Medulla oblongata (tissue), 1 donor: ENCODE results near the gene TMEM225.
"Not testable (repeated sequence)": the region's sequence is repeated elsewhere in the genome, so short reads cannot be mapped to it uniquely, and the experiment has no call there.

ENCODE experiments used
- DNase-seq: peaks from one replicate; pipeline ENCODE4 v3.0.0-alpha.2; 2015; ENCODE audit errors: extremely low spot score

Gene TMEM225, protein sequence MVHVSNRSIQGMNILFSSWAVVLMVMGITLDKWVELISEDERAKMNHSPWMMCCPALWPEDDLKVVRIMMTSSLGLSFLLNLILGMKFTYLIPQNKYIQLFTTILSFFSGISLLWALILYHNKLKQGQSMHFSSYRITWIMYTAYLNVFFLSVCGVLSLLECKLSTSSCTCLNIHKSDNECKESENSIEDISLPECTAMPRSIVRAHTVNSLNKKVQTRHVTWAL

DNA sequence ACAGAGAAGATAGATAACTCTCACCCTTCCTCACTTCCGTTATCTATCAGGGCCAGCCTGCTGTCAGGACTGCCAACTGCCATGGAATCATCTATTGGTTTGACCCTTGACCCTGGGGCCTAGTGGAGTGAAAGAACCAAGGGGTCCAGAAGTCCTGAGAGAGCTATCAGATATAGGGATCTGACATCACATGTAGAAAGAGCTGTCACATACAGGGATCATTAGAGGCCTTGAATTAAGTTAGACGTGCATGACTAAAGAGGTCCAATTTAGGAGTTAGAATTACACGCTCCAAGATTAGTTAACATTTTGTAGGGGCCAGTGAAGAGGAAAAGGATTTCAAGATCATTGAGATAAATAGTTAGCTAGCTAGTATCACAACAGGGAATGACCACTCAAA lies at the start of gene TMEM225:
TMEM225 (minus strand) TSS at position 101 of the 400 bp plus-strand sequence. CDS start 245 bp downstream, outside the sequence.
- DNase-seq = no peak

- no peak for DNase-seq
Observed at GRCh38 chr11:123924027-123924426, 38.6 kb upstream of the TMEM225 start.

- no peak for DNase-seq
Observed at GRCh38 chr11:123920943-123921342, 35.5 kb upstream of the TMEM225 start.

- no peak for DNase-seq
Observed at GRCh38 chr11:123905826-123906225, 20.4 kb upstream of the TMEM225 start.

DNA sequence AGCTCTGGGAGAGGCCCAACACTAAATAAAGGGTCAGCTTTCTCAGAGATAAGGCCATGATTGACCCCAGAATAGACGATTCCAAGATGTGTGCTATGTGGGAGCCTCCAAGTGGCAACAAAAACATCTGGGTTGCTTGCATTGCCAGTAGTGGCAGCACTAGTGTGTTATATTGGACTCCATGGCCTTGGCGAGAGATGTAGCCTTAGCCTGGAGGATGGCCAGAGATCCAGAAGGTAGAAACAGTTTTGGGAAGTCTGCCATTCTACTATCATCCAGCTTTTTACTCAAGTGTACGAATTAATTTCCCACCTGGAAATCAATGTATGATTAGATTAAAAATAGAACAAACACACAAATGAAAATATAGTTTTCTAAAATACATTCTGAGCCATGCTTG lies 19.5 kb upstream of the TMEM225 start:
- no peak for DNase-seq

- DNase-seq = no peak
Observed at GRCh38 chr11:123903932-123904331, 18.5 kb upstream of the TMEM225 start.

- no peak for DNase-seq
Observed at GRCh38 chr11:123901867-123902266, 16.4 kb upstream of the TMEM225 start, which contains the start of gene OR8D4. TSS of gene OR8D4 (plus strand) at chr11:123902167. CDS start at chr11:123906432, 4,265 bp downstream.

DNA sequence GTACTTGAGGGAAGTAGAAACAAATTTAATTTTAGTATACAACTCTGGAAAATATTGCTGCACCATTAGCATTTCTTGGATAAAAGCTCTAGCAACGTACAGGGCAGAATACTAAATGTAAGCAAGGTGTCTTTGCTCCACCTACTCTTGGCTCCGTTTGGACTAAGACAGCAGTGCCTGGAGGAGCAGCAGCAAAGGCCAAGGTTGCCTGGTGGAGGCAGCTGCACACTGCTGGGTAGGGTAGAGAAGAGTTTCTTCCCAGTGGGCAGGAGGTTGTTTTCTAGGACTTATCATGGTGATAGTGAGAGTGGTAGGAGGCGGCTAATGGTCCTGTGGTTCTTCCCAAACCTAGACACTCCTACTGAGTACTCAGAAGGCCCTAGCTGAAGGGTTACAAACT lies 14.3 kb upstream of the TMEM225 start:
- DNase-seq = no peak

- peak; percentile 2 for DNase-seq
Observed at GRCh38 chr11:123892031-123892430, 6.6 kb upstream of the TMEM225 start.

DNA sequence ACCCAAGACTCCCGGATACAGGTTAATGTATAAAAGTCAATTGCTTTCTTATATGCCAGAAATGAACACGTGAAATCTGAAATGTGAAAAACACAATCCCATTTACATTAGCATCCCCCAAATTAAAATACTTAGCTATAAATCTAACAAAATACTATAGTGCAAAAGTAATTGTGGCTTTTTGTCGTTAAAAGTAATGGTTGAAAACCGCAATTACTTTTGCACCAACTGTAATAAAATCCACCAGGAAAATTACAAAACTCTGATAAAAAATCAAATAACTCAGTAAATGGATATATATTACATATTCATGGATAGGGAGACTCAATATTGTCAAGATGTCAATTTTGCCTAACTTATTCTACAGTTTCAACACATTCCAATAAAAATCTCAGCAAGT lies 4.6 kb downstream of the TMEM225 start:
- no peak for DNase-seq

DNA sequence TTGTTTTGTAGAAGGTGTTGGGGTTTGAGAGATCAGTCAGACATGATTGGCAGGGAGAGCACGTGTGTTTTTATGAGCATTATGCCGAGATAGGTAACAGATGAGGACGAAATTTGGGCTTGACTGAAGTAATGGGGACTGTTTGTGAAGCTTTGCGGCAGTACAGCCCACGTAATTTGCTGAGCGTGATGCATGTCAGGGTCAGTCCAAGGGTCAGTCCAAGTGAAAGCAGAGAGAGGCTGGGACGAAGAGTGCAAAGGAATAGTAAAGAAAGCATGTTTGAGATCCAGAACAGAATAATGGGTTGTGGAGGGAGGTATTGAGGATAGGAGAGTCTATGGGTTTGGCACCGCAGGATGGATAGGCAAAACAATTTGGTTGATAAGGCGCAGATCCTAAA lies 17.7 kb downstream of the TMEM225 start:
- not testable (repeated sequence) for DNase-seq

DNA sequence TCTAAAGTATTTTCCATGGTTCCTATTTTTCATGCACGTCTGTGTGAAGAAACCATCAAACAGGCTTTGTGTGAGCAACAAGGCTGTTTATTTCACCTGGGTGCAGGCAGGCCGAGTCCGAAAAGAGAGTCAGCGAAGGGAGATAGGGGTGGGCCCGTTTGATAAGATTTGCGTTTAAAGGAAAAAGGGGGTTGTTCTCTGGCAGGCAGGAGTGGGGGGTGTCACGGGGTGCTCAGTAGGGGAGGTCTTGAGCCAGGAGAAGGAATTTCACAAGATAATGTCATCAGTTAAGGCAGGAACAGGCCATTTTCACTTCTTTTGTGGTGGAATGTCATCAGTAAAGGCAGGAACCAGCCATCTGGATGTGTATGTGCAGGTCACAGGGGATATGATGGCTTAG lies 20.2 kb downstream of the TMEM225 start:
- DNase-seq = not testable (repeated sequence)

DNA sequence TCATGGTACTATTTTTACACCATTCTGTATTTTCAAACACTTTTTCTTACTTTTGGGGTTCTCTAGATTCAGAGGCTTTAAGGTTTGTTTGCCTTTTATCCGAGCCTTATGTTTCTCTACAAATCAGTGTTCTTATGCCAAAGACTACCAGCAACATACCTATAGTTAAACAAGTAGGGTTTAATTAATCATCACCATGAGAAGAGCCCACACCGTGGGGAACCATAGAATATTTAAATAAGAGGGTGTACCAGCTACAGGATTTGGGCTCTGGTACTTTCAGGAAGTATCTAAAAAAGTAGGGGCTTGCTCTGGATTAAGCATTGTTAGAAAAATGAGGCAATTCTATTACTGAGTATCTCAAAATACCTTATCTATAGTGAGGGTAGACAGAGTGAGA lies 25.7 kb downstream of the TMEM225 start:
- DNase-seq = no peak

- no peak for DNase-seq
Observed at GRCh38 chr11:123856444-123856843, 29.0 kb downstream of the TMEM225 start.

DNA sequence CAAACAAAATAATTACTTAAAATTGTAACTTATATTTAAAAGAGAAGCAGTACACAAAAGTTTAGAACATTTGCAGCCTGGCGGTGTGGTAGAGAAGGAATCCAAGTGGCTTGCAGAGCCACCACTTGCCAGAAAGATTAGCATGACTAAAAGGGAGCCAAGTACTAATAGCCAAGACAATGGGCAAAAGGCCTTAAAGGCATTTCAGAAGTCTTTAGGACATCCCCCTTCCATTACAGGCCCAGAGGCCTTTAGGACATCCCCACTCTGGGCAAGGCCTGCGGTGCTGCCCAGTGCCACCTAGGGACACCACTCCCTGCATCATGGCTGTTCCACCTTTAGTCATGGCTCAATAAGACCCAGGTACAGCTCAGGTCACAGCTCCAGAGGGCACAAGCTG lies 32.4 kb downstream of the TMEM225 start:
- no peak for DNase-seq

- no peak for DNase-seq
Observed at GRCh38 chr11:123852321-123852720, 33.1 kb downstream of the TMEM225 start.

- no peak for DNase-seq
Observed at GRCh38 chr11:123851110-123851509, 34.4 kb downstream of the TMEM225 start.

DNA sequence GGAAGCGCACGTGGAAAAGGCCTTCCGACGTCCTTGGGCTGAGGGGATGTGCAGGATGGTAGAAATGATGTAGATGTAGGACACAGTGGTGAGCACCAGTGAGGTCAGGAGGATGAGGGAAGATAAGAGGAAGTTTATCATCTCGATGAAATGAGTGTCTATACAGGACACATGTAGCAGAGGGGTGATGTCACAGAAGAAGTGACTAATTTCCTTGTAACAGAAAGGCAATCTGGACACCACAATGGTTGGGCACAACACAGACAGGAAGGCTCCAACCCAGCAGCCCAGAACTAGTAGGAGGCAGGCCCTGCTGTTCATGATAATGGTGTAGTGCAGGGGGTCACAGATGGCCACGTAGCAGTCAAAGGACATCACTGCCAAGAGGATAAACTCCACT lies 44.3 kb downstream of the TMEM225 start:
- no peak for DNase-seq

DNA sequence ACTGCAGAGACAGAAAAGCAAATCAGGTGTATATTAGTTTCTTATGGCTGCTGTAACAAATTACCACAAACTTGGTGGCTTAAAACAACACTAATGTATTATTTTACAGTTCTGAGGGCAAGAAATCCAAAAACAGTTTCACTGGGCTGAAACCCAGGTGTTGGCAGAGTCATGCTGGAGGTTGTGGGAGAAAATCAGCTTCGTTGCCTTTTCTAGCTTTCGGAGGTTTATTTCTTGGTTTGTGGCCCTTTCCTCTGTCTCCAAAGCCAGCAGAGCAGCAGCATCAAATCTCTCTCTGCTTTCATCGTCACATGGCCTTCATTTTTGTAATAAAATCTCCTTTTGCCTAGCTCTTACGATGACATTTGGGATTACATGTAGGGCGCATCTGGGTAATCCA lies 46.3 kb downstream of the TMEM225 start:
- no peak for DNase-seq

GRCh38 chr11:123838659-123839058 lies 46.8 kb downstream of the TMEM225 start:
- no peak for DNase-seq

DNA sequence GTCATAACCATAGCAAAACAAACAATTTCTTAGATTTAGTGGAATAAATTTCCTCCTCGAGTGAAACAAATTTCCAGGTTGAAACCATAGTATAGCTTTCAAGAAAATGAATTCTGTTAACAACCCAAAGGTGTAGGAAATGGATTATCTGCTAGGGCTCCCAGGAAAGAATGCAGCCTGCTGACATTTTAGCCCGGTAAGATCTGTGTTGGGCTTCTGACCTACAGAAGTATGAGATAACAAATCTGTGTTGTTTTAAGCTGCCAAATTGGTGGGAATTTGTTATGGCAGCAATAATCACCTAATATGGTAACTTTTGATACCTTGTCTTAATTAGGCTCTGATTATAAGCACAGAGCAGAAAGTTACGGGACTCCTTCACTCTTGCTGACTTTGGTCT lies 47.3 kb downstream of the TMEM225 start:
- no peak for DNase-seq

DNA sequence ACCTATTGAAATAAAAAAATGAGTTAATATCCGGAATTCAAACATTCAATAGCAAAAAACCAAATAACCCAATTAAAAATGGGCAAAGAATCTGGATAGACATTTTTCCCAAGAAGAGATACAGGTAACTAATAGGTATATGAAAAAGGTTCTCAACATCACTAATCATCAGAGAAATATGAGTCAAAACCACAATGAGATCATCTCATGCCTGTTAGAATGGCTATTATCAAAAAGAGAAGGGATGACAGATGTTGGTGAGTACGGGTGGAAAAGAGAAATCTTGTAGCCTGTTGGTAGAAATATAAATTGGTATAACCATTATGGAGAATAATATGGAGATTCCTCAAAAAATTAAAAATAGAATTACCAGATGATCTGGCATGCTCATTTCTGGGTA lies 52.4 kb downstream of the TMEM225 start:
- no peak for DNase-seq
